Fibroblast of skin of left quadriceps (primary cell): ENCODE data around the gene OTOG.

Source experiments
- DNase-seq, 2 experiments: peaks; one replicate each; pipeline ENCODE4 v3.0.0-alpha.2; 2013; ENCODE audit warnings: low read depth in 2 of 2

Gene OTOG

DNA sequence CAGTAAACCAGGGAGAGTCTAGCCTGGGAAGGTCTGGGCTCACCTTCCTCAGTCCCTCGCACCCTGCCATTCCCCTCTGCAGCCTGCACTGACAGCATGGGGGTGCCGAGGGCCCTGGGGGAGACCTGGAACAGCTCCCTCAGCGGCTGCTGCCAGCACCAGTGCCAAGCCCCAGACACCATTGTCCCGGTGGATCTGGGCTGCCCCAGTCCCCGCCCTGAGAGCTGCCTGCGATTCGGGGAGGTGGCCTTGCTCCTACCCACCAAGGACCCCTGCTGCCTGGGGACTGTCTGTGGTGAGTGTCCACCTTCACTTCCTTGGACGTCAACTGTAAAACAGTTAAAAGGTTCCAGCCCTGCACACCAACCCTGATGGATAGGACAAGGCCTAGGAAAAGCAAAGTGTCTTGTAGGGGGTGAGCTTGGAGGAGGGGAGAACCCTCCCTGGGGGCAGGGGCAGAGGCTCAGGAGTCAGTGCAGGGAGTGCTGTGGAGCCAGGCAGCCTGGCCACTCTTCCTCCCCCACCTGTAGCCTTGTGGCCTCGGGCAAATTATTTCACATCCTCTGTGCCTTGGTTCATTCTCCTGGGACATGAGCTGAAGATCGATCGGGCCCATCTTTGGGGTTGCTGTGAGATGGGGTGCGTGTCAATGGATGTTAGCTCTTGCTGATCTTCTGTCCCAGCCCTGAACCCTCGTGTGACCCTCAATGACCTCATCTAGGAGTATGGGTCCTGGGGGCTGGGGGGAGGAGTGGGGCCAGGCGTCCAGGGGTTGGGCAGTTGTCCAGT, 87.1 kb downstream of the OTOG start:
- no peak for DNase-seq

DNA sequence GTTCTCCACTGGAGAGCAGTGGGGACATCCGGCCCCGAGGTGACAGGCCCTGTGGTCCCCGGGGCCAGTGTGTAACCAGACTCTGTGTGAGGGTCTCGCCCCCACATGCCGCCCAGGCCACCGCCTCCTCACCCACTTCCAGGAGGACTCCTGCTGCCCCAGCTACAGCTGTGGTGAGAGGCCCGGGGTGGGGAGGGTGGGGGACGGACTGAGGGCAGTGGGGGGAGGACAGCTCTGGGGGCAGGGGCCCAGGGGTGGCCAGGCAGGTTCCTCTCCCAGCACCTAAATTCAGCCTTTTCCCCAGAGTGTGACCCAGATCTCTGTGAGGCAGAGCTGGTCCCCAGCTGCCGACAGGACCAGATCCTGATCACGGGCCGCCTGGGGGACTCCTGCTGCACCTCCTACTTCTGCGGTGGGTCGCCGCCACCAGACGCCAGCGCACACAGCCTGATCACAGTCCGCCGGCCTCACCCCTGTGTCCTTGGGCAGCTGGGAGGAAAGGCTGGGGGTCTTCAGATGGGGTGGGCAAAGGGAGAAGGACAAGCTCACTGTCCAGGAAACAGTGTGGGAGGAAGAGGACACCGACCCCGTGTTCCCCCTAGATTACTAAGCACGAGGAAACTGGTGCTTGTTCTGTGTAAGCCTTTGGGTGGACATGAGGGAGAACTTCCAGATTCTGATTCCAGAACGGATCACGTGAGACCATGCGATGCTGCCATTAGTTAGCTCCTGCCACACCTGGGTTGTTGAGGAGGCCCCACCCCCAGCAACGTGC, 87.9 kb downstream of the OTOG start:
- DNase-seq = no peak

DNA sequence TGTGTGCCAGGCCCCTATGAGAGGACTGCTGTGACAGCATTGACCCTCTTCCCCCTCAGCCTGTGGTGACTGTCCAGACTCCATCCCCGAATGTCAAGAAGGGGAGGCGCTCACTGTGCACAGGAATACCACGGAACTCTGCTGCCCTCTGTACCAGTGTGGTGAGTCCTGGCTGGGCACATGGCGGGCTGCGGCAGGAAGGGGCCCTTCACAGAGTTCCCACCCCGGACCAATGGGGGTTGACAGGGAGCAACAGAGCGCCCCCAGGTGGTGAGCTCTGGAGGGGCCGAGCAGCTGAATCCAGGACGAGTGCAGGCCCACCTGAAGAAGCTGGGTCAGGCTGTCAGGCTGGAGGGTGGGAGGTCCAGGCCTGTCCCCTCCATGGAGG, 88.5 kb downstream of the OTOG start:
- DNase-seq = no peak

DNA sequence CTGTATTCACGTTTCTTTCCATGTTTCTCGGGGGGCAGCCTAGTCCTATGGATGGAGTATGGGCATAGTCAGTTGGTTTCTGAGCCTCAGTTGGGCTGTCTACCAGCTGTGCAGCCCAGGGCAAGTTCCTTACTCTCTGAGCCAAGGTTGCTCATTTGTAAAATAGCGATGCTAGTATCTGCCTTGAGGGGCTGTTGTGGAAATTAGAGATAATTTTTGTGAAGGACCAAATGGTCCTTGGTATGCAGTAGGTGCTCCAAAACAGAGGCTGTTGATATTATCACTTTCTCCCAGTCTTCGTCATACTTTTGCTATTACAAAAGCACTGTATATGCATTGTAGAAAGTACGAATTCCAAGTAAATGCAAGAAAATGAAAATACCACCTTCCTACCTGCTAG, 89.7 kb downstream of the OTOG start:
- no peak for DNase-seq

DNA sequence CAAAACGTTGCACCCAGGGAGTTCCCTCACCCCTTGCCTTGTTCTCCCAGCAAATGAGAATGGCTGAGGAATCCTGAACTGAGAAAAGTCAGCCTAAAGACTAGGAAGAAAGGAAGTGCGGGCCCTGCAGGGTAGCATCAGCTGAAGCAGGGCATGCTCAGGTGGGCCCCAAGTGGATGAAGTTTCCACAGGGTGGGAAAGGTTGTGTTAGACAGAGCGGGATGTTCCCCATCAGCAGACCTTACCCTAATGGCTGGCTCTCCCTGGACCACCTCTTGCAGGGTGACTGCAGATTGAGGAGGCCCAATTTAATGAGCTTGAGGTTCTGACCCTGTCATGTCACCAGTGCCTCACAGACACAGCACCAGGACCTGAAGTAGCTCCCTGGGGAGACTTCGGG, 90.8 kb downstream of the OTOG start:
- no peak for DNase-seq

DNA sequence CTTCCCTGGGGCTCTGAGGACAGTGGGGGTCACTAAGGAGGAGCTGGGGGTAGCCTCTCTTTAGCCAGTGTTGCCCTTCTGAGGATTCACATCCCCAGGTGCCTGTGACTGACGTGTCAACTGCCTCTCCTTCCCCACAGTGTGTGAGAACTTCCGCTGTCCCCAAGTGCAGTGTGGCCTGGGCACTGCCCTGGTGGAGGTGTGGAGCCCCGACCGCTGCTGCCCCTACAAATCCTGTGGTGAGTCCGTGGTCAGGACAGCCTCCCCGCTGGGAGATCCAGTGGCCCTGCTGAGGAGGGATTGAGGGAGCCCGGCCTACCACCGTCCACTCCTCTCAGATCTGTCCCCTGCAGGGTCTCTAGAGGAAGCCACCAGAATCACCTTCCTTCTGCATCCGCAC, 91.3 kb downstream of the OTOG start:
- no peak for DNase-seq

DNA sequence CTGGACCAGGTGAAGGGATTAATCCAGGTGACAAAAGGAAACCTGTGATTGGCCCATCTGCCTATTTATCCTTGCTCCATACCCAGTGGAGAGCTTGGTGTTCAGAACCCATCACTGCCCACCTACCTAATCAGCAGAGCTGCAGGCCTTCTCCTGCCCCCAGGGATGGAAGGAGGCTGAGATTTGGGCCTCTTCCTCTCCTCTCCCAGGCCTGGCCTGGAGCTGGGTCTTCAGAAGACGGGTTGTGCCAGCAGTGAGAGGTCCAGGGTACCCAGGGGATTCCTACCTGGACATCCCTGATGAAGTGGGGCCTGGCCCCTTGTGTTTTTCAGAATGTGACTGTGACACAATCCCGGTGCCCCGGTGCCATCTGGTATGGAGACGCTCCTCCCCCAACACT, 92.0 kb downstream of the OTOG start:
- DNase-seq = no peak

DNA sequence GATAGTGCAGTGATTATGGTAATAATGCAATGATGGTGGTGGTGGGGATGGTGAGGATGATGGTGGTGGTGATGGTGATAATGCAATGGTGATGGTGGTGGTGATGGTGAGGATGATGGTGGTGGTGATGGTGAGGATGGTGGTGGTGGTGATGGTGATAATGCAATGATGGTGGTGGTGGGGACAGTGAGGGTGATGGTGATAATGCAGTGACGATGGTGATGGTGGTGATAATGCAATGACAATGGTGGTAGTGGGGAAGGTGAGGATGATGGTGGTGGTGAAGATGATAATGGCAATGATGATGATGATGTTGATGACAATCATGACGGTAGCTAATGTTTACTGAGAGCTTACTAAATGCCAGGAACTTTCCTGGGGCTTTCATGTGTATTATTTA, 92.7 kb downstream of the OTOG start:
- DNase-seq = no peak

DNA sequence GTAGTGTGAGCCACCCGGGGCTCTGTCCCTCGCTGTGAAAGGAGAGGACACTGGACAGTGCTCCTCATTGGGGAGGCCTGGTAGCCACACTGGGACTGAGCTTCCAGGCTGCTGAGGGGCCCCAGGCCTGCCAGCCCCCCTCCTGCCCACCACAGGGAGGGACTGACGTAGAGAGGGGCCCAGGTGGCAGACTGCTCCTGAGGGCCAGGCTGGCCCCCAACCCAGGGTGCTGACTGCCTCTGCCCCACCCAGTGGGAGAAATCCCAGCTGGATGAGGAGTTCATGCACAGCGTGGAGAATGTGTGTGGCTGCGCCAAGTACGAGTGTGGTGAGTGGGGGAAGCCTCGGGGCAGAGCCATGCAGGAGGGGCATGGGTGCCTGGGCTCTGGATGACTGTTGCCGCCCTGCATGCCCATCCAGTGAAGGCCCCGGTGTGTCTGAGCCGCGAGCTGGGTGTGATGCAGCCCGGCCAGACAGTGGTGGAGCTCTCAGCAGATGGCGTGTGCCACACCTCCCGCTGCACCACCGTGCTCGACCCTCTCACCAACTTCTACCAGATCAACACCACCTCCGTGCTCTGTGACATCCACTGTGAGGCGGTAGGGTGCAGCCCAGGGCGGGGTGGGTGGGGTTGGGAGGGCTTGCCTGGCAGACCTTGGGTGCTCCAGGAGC, 93.6 kb downstream of the OTOG start:
- no peak for DNase-seq

DNA sequence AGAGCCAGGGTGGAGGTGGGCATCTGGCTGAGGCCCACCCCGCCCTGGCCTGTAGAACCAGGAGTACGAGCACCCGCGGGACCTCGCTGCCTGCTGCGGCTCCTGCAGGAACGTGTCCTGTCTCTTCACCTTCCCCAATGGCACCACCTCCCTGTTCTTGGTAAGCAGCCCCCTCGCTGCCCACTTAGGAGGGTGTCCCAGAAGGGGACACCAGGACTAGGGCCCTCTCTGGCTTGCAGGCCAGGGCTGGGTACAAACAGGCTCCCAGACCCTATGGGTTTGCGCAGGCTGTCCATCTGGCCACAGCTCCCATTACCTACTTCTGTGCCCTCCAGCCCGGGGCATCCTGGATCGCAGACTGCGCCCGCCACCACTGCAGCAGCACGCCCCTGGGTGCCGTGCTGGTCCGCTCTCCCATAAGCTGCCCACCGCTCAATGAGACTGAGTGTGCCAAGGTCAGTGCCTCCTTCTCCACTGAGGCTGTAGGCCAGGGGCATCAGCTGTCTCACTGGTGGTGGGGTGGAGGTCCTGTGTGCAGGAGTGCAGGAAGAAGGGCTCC, 94.8 kb downstream of the OTOG start:
- no peak for DNase-seq

DNA sequence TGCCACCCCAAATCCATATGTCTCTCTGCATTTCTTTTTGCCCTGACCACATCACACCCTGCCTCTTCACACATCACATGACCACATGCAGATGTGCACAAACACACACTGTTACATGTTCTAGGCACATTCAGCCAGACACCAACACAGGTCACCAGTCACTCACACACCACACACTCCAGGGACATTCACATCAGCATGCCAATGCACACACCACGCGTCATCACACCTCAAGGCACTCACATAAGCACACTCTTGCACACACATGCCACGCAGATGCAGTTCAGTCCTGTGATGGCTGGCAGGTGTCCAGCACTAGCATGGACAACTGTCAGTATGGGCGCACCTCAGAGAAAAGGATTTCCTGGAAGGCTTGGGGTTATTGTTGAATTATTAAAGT, 95.3 kb downstream of the OTOG start:
- DNase-seq = no peak

DNA sequence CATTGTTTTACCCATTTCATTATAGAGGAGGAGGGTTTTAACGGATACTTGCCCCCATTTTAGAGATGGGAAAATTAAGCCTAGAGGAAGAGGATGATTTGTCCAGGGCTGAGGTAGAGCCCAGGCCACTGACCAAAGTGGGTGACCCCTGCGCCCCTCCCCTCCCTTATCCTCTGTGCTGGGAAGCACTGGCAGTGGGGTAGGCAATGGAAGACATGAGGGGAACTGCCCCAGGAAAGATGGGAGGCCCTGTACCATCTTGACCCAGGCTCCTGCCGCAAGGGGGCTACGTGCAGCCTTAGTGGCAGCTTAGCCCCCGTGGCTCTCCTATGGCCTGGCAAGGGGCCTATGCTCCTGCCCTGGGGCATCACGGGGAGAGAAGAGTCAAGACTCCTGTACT, 95.9 kb downstream of the OTOG start:
- no peak for DNase-seq

DNA sequence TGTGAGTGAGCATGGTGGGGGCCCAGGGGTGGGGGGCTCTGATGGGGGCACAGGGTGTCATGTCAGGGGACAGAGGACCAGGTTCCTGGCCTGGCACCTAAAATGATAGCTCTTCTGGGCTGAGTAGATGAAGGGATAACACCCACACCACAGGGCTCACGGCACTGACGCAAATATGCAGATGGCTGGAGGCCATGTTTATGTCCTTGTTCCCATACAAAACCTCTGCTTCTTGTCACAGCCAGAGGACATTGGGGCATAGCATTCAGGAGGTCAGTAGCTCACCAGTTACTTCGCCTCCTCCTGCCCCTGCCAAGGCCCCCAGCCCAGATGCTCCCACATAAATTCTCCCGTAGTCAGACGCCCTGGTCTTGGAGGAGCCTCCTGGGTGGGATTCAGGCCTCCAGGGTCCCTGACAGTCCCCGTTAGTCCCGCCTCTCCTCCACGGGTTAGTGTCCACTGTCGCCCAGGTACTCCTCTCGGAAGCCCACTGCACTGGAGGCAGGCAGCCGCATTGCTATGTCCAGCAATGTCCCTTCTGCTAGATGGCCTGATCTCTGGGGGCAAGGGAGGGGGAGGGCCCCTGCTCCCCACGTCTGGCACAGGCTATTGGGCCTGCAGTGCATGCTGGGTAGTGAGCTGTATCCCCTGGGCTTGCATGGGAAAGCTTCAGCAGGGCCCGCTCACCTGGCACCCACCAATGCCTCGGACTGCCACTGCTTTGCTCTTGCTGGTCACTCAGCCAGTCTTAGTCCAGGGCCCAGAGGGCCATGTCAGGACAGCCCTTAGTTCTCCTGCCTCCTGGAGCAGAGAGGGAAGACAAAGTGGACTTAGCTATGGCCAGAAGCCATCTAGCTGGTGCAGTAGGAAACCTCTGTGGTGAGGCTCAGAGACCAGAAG, 96.7 kb downstream of the OTOG start:
- no peak for DNase-seq

DNA sequence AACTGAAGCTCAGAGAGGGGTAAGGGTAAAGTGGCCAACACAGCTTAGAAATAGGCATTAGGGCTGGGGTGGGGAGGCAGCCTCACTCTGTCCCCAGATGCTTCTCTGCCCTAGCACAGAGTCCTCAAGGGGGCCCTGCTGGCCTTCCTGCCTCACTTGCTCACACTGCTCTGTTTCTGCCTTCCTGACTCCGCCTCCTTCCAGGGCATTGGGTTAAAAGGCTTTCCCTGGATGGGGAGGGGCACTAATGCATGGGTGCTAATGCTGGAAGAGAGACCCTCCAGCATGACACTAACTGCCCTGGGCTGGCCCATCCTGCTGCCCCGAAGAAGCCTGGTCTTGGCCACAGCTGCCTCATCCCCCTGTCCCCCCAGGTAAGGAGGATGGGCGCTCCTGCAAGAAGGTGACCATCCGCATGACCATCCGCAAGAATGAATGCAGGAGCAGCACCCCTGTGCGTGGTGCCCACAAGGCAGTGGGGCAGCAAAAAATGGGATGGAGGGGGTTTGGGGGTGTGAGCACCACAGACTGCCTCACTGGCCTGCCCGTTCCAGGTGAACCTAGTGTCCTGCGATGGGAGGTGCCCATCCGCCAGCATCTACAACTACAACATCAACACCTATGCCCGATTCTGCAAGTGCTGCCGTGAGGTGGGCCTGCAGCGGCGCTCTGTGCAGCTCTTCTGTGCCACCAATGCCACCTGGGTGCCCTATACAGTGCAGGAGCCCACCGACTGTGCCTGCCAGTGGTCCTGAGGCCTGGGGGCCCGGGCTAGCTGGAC, 98.3 kb downstream of the OTOG start:
- DNase-seq = no peak

DNA sequence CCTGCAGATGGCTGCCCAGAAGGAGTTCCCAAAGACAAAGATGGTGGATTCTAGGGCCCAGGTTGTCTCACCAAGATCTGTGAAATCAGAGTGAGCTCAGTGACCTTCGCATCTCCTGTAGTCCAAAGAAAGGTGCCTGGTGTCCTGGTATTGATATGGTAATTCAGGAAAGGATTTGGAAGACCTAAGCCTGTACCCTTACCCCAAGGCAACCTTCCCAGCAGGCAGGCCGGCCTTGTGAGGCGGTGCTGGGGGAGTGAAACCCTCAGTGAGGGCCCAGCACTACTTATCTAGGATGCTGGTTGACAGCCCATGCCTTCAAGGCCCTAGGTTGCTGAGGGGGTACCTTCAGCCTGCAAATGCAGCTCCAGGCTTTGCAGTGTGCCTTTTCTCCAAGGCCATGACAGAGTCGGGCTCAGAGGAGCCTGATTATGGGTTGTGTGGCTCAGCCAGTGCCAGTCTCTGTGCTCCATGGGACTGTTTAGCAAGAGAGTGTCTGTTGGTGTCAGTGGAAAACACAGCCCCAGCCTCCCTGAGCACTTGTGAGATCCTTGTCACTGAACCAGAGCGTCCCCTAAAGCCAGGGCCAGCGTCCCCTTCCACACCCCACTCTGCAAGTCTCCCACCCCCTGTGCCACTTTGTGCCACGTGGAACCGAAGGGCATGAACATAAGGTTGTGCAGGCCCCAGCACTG, 99.5 kb downstream of the OTOG start:
- no peak for DNase-seq

DNA sequence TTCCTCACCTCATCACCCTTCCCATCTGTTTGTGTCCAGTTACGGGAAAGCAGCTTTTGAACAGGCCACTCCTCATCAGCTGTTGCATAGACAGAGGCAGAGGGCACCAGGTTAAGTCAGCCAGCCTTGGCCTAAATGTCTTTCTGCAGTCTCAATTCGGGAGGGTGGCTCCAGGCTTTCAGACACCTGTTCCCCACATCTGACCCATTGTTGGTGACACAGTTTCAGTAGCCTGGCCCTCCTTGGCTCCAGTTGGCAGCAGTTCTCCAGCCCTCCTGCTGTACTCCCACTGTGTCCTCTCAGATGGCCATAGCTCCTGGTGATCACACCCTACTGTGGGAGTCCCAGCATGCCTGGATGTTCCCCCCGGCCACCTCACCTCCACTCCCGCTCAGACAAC, 101.5 kb downstream of the OTOG start:
- no peak for DNase-seq

DNA sequence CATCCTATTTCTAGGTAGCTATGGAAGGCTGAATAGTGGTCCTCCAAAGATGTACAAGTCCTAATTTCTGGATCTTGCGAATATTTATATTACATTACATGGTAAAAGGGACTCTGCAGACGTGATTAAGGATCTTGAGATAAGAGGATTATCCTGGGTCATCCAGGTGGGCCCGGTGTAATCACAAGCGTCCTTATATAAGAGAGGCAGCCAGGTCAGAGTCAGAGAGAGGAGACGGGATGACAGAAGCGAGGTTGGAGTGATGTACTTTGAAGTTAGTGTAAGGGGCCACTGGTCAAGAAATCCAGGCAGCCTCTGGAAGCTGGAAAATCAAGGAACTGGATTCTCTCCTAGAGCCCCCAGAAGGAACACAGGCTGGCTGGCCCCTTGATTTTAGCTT, 102.2 kb downstream of the OTOG start:
- no peak for DNase-seq

DNA sequence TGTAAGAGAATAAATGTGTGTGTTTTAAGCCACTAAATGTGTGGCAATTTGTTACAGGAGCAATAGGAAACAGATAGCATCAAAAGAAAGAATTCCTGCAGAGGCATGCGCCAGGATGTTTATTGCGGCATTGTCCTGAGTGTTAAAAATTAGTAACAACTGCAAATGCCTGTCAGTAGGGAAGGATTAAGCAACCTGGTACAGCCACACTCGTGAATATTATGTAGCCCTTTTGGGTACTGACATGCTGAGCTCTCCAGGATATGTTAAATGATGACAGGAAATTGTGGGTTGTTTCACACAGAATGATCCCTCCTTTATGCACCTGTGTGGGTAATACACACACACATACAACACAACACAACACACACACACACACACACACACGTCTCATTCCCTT, 102.6 kb downstream of the OTOG start:
- no peak for DNase-seq

DNA sequence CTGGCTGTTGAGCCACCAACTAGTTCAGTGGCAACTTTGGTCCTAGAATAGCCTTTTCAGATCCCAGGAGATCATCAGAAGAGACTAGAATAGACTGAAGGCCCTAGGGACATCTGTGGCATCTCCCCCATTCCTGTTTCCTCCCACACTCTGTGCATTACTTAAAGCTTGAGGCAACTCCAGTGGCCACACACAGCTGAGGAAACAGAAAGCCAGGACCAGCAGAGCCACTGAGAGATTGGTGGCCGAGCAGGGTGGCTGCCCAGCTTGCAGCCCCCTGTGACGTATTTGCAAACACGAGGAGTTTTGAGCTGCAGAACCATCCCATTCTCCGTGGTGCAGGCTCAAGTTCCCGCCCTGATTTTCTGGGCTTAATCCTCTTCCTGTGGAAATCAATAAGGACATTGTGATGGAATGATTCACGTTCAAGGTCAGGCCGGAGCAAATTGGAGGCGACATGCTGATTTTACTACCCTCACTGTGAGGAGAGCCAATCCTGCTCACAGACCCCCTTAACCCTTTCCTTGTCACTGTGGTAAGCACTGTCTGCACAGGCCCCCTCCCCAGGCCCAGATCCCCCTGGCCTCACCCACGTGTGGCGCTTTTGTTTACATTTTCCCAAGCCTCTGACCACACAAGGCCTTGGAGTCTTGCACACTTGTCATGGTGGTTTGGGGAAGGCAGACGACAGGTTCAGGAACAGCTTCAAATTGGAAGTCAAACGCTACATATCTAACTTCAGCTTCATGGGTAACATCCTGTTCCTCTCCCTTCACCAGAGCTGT, 103.3 kb downstream of the OTOG start:
- DNase-seq = no peak
